ENCODE results near the gene C16orf90.

- TF ChIP-seq CTCF (IDR thresholded peaks at IDR 0.05) (no peak), EZH2 (IDR thresholded peaks at IDR 0.05) (no peak), EZH2phosphoT487 (IDR thresholded peaks at IDR 0.05) (no peak)
Observed at GRCh38 chr16:3508736-3509135, 13.4 kb upstream of the C16orf90 start.

Data from neural progenitor cell (in vitro differentiated cells).